Measurements from ENCODE around the gene PLD5. TPM values are rescaled to one million over a fixed set of nuclear protein-coding genes. Genes with fewer than 3 reads are reported as not detected.
"Not testable (repeated sequence)": the region's sequence is repeated elsewhere in the genome, so short reads cannot be mapped to it uniquely, and the experiment has no call there.

PLD5 gene
- total RNA-seq, 1 donor from 2014 or later, result 1.4 TPM

DNA sequence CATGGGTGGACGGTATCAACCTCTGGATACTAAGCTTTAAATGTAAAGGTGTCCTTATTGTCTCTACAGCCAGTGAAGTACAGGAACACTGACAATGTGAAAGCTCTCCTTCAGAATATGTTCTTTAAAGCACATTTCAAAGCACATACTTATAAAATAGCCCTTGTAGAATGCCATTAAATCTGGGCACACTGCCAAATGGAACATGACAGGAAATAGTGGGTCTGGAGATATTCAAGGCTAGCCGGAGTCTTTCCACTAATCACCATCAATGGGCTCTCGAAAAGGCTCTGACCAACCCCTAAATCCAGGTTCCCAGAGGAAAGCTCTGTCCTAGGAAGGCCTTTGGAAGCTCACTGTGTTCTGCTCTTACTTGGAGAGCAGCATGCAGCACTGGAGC lies 46.6 kb downstream of the PLD5 start:
- DNase-seq, result no peak

DNA sequence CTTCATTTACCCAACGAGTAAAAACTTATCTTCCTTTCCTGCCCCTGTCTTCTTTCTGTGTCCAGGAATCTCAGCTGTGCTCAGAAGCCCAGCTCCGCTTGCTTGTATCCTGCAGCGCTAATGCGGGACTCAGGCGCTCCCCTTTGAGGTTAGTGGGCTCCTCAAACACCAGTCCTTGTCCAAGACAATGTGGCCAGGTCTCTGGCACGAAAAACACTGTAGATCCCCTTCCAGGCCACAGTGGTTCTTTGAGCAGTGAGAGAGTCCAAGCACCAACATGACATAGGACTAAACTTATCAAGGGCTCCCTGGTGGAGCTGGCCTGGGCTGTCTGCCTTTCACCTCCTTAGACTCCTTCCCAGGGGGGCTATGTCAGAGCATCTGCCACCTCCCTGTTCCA lies 53.7 kb downstream of the PLD5 start:
- no peak for DNase-seq

DNA sequence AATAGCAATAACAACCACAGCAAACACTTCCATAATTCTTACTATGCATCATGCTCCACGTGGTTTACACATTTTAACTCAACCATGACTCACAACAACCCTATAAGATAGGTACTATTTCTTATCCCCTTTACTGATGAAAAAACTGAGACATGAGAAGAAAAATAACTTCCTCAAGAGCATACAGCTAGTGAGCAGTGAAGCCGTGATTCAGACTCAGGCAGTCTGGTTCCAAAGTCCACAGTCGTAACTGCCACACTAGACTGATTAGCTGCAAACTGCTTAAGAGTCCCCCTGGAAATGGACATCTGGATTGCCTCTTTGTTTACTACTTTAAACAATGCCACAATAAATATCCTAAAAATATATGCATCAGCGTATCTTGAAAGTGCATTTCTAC lies 55.7 kb downstream of the PLD5 start:
- DNase-seq, result no peak

DNA sequence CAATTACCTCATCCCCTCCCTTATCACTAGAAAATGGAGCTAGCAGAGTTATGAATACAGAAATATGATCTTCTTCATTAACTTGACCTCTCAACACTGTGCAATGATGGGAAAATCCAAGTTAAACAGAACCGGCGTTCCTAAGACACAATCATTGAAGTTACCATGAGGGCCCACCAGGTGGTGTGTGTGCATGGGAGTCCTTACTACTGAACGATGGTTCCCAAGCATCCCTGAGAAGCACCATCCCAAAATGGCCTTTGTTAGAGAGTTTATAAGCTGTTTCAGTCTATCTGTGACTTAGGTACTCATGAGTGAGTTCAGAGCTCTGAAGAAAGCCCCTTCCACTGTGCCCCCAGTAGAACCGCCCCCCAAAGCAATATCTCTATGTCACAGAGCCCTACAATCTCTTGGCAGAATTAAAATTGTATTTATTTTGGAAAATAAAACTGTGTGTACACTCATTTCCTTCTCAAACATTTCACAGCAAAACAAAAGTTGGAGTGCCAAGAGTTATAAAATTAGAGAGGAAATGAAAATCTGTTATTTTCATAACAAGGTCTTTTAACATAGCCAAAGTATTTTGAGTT lies 56.8 kb downstream of the PLD5 start:
- DNase-seq, result peak; percentile 21

DNA sequence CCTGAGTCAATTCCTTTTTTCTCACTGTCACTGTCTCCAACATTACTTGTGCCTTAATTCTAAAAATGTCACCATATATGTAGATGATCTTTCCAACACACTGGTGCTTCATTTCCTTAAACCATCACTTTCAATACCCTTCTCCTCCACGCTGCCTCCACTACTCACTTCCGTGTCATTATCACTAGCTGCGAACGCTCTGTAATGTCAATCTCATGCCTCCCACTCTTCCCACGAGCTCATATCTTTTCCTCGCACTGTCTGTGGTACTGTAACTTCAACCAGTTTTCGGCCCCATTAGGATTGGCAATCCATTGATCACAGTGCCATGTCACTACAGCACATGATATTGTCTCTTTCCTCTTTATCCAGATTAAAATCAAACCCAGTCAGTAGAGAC lies 61.6 kb downstream of the PLD5 start:
- DNase-seq, result no peak

DNA sequence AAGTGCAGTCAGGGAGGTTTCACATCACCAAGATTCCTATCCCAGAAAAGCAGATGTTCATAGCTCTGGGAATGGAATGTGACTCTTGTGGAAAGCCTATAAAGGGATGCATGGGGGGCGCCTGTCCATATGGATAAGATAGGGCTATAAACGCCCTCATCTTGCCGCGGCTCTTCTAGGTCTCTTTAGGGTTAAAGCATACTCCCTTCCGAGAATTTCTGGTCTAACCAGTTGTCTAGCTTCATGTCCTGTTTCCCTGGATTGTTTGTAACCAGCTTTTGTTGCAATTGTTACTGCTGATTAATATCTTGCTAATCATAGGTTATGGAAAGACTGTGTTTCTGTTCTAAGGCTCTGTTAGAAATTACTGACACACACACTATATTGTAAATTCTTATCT lies 64.8 kb downstream of the PLD5 start:
- not testable (repeated sequence) for DNase-seq

DNA sequence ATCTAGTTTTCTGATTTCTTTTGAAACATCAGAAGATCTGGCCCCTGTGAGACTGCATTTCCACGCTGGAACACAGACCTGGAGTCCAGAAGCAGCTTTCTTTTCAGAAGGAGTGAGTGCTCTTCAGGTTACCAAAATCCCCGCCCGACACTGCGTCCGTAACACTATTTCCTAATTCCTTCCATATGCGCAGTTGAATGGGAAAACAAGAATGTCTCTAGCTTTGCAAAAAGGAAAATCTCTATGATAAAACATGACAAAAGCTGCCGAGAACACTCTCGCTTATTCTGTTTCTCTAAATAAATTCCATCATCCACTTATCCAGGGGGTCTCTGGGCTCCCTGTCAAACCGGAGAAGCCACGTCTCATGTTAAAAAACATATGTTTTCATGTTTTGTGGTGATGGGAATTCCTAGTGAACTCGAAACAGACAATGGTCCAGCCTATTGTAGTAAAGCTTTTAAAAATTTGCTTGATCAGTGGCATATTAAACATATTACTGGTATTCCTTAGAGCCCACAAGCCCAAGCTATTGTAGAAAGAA lies 67.7 kb downstream of the PLD5 start:
- DNase-seq, result no peak

DNA sequence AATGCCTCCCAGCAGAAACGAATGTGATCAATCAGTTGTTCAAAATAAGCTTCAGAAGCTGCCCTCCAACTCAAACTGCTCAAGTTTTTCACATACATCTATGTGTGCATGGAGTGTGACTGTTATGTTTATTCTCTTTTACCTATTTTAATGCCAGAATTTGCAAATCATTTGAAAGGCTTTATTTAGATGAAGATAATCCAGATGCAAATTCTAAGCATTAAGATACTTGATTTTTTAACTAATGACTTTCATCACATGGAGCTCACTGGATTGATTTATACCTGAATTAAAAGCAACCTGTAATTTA lies 69.5 kb downstream of the PLD5 start:
- DNase-seq, result no peak

DNA sequence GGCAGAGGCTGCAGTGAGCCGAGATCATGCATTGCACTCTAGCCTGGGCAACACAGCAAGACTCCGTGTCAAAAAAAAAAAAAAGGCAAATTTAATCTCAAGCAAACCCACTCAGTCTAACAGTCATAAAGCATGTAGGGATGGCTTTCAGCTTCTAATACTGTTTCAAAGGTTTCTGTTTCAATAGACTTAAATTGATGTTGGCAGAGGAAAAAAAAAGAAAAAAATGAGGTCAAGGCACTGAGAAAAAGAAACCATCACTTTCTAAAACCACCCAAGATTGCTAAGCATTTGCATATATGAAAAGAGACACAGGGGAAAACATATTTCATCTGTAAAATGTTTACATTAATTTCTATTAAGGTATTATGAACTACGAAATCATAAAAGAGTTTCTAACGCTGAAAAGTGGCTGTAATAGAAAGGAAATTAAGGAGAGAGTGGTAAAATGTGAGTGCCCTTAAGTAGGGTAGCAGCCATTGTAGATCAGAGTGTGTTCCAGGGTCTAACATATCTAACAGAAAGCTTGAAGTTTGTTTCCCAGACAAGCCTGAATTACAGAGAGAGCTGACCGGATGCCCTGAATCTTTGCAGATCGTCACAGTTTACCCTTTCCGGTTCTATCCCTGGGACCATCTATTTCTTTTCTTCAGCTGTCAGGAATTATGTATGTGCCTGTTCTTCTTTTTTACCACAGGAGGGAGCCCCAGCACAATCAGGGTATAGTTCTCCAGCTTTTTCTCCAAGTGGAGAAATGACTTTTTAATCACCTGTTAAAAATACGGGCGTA lies 70.0 kb downstream of the PLD5 start:
- no peak for DNase-seq

DNA sequence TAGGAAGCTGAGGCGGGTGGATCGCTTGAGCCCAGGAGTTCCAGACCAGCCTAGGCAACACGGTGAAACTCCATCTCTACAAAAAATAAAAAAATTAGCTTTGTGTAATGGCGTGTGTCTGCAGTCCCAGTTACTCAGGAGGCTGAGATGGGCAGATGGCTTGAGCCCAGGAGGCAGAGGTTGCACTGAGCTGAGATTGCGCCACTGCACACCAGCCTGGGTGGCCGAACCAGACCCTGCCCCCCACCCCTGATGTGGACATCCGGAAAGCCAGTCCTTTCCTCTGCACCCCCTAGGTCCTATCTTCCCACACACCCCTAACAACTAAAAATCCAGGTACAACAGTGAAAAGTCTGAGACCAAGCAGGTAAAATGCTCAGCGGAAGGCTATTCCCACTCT lies 71.9 kb downstream of the PLD5 start:
- no peak for DNase-seq

DNA sequence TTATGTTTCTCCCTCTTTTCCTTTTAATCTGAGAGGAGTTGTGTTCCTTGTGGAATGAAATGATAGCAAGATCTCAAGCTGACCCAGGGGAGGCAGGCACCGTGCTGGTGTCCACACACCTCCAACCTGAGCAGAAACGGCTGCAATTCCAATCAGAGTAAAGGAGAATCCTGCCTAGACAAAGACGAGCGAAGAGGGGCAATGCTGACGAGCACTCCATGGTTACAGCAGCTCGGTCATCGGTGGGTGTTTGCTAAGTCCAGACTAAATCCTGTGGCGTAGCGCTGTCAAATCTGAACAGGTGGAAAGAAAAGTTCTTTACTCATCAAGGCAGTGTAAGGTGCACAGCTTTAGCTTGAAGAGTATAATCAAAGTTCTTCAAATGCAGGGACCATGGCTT lies 74.8 kb downstream of the PLD5 start:
- no peak for DNase-seq

DNA sequence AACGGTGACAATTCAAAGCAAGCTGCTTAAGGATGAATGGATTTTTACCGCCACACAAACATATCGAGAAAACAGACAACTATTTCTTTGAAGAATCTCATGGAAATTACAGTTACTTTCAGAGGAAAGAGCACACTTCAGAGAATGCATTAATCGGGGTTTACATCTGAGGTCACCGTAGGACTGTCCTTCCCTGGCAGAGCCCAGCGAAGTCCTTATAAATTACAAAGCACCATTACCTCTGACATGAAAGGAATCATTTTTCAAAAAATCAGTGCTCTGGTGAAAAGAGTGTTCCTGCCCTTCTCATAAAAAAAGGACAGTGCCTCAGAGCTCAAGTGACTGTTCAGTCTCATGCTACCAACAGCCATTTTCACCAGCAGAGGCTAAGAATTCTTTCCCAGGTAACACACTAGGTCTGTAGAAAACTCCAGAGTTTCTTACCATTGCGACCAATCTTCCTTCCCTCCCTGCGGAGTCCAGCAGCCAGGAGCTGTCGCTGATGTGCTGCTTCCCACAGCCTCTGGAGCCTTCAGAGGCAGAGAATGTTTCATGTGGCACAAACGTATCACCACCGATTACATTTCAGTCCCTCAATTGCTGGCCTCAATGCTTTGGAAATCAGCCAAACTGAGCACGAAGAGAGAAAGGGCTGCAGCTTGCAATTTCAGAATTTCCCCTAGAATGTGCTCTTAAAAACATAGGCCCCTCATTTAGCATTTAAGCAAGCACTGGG lies 75.4 kb downstream of the PLD5 start:
- DNase-seq, result no peak

DNA sequence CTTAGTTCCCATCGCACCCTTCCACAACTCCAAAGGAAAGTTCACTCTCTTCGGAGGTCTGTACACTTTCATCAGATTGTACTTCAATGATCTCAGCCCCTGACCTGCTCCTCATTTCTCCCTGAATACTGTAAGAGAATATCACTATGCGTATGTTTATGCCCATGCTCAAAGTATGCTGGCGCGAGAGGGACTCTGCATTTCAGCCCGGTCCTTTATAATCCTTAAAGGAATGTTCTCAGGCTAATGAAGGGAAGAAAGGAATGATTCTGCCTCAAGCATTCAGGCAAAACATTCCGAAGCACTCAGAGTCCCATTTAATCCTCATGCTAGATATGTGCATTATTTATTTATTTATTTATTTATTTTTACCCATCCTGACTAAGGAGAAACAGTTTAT lies 76.8 kb downstream of the PLD5 start:
- DNase-seq, result no peak

DNA sequence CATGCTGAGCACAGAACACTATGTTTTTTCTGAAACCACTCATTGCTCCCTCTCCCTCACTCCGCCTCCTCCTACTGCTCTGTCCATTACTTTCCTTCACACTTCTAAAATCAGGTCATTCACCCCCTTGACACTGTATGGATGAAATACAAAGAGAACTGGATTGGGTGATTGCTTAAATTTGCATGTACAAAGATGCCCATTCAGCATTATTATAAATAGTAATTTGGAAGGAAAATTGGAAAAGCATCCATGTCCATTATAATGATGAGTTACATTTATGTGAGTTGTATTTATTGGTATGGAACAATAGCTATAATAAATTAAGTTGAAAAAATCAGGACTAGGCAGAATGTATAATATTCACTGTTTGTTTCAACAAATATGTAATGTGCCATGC lies 83.7 kb downstream of the PLD5 start:
- DNase-seq, result no peak

DNA sequence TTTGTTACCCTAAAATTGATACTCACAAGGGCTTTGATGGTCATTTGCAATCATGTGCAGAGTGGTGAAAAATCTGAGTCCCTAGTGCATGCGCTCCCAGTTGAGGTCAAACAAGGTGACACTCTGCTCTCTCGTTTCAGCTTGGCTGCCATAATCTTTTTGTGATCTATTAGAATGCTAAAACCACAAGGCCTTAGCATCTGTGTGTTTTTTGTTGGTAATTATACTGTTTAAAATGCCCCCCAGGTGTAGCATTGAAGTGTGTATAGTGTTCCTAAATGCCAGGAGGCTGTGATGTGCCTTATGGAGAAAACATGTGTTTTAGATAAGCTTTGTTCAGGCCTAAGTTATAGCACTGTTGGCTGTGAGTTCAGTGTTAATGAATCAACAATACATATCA lies 89.3 kb downstream of the PLD5 start:
- DNase-seq, result no peak

DNA sequence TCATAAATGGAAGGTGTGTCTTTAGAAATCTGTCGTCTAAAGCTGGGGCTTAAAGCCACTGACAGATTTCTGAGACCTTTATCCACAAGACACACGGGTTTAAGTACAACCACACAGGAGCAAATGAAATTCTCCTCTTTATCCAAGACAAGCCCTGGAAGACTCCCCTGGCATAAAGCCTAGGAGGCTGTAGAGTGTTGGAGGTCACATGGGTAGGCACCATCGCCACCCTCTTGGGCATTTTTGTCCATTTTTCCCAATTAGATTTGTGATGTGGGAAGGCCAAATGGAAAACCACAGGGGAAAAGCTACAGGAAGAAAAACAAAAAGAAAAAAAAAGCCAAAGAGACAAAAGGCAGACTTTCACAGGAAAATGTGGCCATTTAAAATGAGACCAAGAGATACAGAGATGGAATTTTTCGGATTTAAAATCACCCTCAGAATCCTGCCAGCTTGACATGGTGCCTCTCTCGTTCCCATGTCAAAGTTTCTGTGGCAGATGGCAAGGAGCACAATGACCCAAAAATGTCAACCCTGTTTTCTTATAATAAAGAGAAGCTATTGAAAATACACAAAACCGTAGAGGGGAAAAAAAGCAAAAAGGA lies 91.9 kb downstream of the PLD5 start:
- no peak for DNase-seq

DNA sequence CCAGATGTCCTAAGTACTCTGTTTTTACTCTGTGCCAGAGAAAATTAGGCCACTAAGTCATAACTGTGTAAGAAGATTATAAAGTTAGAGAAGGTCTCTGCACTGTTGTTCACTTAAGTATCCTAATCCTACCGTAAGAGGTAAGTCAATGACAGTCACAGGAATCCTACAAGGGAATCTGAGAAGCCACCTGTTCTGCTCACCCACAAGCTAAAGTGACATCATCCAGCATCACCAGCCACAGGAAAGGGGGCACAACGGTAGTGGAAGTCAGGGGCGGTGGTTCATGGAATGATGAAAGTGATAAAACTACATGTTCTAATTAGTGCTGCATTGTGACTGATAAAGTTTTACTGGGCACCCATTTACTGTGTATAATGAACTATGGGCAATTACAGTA lies 92.7 kb downstream of the PLD5 start:
- DNase-seq, result no peak

DNA sequence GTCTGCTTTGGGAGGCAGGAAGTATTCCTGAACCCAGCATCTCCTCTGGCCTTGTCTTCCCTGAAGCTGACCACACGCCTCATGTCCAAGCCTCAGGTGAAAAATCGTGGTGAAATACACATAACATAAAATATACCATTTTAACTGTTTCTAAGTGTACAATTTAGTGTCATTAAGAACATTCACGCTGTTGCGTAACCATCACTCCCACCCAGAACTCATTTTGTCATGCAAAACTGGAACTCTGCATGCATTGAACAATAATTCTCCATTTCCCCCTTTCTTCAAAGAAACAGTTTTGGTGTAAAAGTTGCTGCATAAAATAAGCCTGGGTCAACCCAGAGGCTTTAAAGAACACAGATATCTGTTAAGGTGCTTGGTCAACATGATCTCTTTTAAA lies 93.5 kb downstream of the PLD5 start:
- no peak for DNase-seq

DNA sequence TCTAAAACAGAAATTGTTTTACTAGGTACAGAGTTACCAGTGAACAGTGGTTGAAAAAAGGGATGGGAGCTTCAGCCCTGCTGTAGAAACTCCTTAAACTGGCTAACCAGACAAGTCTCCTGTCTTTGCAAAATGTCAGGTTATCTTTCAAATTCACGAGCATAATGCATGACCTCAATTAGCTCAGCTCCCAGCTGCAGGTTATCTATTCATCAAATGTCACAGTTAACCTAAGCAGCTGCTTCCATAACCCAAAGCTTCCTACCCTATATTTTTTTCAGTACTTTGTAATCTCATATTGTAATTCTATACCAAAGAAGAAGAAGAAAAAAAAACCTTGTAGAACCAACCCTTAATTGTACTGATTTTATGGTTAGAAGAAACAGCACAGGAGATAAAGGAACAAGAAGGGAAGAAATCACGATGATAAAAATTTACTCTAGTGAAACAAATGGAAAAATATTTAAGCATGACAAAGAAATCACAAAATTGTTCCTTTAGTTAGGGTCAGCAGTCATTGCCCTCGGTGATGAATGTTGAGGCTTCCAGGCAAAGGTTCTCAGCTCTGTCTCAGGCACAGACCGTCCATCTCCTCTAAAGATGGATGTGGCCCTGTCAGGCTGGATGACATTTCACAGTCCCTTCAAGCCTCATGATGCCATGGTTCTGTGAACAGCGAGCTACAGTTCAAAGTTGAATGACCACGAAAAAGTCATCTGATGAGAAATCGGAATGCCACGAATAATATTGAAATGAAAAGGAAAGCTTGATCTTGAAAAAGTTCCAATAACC lies 95.9 kb downstream of the PLD5 start:
- DNase-seq, result no peak

DNA sequence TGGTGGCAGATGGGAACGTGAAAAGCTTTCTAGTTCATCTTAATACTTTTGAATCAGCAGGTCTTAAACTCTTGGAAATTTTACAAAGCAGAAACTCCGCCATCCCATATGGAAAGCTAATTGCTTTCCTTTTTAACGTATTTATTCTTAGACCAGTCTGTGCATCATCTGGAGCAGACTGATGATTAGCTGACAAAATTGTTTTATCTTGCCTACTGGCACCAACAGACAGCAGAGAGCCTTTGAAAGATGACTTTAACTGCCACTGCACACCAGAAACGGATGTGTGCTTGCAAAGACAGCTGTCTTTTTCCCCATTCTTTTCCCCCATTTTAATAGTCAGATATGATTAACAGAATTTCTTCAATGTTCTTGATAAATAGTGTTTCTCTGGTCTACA lies 97.0 kb downstream of the PLD5 start:
- DNase-seq, result no peak

DNA sequence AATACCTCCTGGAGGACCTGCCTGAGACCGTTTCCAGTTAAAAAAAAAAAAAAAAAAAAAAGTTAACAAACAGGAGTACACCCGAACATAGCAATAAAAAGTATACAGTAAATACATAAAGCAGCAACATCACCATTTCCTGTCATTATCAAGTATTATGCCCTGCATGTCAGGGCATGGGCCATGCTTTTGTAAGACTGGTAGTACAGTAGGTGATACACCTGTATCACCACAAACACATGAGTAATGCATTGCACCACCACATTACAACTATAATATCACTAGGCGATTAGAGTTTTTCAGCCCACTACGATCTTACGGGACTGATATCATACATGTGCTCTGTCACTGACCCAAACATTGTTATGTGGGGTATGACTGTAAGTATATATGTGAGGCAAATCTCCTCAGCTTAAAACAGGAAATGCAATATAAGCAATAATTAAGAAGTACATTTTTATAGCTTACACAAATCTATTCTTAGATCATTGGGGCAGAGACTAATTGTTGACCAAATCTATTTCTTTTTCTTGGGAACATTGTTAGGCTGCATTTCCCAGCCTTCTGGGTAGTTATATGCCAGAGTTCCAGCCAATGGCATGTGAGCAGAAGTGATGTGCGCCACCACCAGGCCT lies 98.1 kb downstream of the PLD5 start:
- DNase-seq, result no peak

DNA sequence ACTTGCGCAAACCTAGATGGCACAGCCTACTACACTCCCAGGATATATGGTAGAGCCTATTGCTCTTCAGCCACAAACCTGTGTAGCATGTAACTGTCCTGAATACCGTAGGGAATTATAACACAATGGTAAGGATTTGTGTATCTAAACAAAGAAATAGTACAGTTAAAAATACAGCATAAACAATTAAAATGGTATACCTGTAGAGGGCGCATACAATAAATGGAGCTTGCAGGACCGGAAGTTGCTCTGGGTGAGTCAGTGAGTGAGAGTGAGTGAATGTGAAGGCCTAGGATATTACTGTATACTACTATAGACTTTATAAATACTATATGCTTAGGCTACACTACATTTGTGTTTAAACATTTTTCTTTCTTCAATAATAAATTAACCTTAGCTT lies 99.3 kb downstream of the PLD5 start:
- DNase-seq, result no peak
